IPS-NIHi7 (cell line): ENCODE results near the gene PARP15.
"Not testable (repeated sequence)": the region's sequence is repeated elsewhere in the genome, so short reads cannot be mapped to it uniquely, and the experiment has no call there.

Experiments used
- DNase-seq: peaks from one replicate; pipeline ENCODE4 v3.0.0; 2012; ENCODE audit warnings: mixed read lengths; ENCODE audit errors: extremely low spot score

The PARP15 gene

DNA sequence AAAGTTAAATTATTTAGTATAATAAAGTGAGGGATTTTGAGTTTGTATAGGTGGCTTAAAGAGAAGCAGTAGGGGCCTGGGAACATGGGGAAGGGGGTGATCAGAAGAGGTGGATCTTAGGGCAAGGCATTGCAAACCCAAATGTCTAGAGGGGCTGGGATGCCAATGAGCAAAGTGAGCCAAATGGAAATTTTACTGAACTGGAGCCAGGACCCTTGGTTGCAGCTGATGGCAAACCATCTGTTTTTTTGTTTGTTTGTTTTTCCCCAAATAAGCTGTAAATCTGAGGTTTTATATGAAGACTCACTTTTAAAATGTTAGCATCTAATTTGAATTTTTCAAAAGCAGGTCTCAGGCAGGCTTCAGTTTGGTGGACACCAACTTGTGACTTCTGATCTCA is 88.4 kb downstream of the PARP15 start:
- no peak for DNase-seq

DNA sequence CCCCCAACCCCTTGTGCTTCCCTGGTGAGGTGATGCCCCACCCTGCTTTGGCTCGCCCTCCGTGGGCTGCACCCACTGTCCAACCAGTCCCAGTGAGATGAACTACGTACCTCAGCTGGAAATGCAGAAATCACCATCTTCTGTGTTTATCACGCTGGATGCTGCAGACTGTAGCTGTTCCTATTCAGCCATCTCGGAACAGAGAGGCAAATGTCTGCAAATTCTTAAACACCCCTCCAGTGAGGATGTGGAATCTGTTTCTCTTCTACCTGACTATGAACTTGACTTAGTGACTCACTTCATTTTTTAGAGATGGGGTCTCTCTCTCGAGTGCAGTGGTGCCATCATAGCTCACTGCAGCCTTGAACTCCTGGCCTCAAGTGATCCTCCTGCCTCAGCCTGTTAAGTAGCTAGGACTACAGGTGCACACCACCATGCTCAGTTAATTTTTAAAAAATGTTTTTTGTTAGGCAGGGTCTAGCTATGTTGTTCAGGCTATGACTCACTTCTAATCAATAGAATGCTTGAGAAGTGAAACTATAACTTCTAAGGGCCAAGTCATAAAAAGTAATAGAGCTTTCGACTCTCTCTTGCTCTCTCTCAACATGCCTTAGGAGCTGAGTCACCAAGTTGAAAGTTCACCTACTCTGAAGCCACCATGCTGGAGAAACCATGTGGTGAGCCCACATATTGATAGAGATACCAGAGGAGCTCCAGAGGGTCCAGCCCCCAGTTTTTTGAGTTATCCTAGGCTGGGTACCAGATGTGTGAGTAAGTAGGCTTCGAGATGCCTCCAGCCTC is 91.7 kb downstream of the PARP15 start:
- no peak for DNase-seq

GRCh38 chr3:122671553-122671952 is 94.1 kb downstream of the PARP15 start:
- no peak for DNase-seq

DNA sequence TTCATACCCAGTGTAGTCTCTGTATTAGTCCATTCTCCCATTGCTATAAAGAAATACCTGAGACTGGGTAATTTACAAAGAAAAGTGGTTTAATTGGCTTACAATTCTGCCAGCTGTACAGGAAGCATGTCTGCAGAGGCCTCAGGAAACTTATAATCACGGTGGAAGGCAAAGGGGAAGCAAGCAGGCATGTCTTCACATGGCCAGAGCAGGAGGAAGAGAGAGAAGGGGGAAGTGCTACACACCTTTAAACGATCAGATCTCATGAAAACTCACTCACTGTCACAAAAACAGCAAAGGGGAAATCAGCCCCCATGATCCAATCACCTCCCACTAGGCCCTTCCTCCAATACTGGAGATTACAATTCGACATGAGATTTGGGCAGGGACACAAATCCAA is 96.9 kb downstream of the PARP15 start:
- no peak for DNase-seq

- DNase-seq, result no peak
Observed at GRCh38 chr3:122676759-122677158, 99.3 kb downstream of the PARP15 start.

GRCh38 chr3:122677216-122677615 is 99.8 kb downstream of the PARP15 start:
- no peak for DNase-seq

GRCh38 chr3:122678506-122678905 is 101.1 kb downstream of the PARP15 start:
- no peak for DNase-seq

DNA sequence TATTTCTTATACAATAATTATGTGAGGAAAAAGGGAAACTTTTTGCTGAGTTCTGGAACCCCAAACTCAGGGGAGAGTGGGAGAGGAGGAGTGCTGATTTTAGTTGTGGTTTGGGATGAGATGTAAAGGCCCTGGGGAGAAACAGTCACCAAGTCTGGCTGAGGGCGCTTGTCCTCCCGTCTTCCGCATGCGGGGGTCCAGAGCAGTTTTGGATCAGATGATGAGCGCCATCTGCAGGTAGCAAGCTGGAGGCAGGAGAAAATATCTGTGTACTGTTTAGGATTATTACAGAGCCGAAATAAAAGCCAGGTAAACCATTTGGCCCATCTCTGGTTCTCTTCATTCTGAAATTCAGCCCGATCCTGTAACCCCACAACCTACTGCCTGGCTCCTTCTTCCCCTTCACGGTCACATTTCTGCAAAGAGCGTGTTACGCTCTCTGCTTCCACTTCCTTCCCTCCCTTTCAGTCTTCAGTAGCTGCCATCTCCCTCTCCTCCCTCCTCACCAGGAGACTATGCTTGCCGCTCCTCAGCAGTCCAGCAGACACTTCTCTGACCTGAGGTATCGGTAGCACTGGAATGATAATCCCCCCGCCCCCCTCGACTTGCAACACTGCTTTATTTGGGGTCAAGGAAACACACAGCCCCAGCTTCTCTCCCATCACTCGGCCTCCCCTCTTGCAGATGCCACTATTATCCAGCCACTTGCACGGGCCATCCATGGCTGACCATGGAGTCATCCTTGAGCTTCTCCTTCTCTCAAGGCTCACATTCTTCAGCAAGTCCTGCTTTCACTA is 101.8 kb downstream of the PARP15 start:
- peak; percentile 81 for DNase-seq

- no peak for DNase-seq
Observed at GRCh38 chr3:122679882-122680474, 102.5 kb downstream of the PARP15 start.

DNA sequence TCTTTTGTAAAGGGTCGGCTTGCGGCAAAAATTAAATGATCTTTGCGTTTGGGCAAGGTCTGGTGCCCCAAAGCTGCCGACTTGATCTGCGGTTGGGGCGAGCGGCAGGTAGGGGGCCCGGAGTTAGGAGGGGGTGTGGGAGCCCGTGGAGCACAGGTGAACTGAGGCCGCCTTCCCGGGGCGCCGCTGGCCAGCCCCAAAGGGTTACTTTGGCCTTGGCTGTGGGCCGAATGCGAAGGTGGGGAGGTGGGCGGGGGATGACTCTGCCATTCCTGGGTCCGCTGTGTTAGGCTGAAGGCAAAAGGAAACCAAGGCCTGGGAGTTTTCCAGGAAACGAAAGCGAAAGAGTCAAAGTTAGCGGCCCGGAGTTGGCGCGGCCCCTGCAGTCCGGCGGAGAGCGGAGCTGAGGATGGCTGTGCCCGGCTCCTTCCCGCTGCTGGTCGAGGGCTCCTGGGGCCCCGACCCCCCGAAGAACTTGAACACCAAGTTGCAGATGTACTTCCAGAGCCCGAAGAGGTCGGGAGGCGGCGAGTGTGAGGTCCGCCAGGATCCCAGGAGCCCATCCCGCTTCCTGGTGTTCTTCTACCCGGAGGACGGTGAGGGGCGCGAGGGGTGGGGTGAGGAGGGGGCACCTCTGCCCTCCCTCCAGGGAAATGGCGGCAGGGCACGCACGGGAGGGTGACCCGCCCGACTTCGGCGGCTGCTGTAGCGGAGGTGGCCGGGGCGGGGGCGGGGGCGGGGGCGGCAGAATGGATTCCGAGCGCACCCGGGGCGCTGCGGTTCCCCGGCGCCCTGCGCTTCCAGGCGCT is 103.2 kb downstream of the PARP15 start, which contains the start of gene PARP14:
Gene PARP14 (plus strand): TSS at position 365 of the 809 bp plus-strand sequence. CDS start 45 bp downstream, at position 410.
- peak; percentile 66 for DNase-seq

DNA sequence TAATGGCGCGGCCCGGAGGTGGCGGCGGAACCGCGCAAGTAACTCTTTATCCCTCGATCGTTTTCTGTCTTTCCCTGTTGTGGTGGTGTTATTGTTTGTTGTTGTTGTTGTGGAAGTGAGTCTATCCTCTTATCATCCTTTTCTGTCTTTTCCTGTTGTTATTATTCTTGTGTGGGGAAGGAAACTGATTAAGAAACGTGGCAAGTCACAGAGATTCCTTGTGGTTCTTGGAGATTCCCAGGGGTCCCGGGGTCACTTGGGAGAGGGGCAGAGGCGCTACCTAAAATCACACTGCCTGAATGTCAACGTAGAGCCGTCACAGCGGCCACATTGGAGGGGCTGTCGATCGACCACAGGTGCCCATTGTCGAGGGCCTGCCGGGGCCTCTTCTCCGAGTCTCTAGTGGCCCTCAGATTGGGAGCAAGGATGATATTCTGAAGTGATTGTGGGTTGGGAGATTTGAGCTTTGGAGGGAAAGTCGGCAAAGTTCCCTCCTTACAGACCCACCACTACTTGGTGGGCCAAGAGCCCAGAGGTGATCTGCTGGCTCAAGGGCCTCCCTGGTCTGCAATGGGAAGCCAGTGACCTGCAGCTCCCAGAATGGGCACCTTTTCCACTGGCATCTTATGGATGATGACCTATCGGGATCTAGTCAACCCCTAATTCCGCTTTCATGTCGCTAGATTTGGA is 104.0 kb downstream of the PARP15 start:
- DNase-seq, result no peak

GRCh38 chr3:122681974-122682409 is 104.5 kb downstream of the PARP15 start:
- DNase-seq, result no peak

DNA sequence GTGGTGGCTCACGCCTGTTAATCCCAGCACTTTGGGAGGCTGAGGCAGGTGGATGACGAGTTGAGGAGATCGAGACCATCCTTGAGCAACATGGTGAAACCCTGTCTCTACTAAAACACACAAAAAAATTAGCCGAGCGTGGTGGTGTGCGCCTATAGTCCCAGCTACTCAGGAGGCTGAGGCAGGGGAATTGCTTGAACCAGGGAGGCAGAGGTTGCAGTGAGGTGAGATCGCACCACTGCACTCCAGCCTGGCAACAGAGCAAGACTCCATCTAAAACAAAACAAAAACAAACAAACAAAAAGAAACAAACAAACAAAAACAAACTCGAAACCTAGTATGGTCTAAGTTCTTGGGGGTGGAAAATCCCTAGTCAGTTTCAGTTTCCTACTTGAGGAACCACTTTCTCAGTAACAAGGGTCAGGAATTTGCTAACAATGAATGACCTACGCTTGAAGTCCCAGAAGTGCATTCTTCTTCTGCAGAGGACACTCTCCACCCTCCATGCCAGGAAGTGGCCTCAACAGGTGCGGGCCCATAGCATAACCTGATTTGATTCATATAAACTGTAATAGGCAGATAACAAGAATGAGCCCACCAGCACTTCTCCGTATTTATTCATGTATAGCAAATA is 105.4 kb downstream of the PARP15 start:
- not testable (repeated sequence) for DNase-seq

DNA sequence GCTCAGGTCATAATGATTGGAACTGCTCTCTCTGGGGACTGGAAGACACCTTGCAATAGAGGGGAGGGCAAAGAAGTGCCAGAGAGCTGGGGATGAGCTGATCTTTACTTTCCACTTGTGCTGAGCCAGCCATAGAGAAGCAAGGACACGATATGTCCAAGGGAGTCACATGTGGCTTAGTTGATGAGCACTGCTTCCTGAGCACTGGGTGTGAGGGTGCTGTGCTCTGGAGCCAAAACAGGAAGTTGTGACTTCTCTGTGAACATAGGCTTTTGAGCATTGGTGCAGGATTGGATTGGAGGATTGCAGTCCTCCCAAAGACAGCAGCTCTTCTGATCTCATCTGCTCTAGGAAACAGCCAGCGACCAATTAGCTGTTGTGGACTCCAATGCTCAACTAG is 109.8 kb downstream of the PARP15 start:
- no peak for DNase-seq
